Activated CD4-positive, alpha-beta T cell treated with anti-CD3 and anti-CD28 coated beads, Interleukin-10, Interleukin-2, amounts not matched to agents 100 ng/mL and 50 ng/mL, durations not matched to agents 16 hours and 8 hours (primary cell): ENCODE measurements around the gene OR2AJ1.

Experiments used
- DNase-seq: peaks from one replicate; pipeline ENCODE4 v3.0.0-alpha.2; 2020

The OR2AJ1 gene, protein sequence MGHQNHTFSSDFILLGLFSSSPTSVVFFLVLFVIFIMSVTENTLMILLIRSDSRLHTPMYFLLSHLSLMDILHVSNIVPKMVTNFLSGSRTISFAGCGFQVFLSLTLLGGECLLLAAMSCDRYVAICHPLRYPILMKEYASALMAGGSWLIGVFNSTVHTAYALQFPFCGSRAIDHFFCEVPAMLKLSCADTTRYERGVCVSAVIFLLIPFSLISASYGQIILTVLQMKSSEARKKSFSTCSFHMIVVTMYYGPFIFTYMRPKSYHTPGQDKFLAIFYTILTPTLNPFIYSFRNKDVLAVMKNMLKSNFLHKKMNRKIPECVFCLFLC

DNA sequence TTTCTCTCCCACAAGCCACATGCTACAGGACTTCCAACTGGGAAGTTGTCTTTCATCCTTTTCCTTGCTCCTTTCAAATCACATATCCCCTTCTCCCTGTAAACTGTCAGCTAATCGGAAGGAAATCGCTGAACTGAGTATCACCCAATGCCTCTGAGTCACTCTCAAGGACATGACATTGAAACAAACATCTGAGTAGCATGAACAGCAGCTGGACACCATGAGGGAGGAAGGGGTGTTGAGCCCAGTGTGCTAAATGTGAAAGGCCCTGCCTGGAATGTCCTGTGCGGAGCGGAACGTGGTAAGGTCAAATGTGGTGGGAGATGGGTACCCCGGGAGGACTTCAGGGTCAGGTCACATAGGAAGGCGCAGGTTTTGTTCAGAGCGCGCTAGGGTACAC is at the start of gene OR2AJ1:
OR2AJ1 (plus strand) TSS at position 22 of the 400 bp plus-strand sequence. CDS start 8,880 bp downstream, outside the sequence.
- no peak for DNase-seq

DNA sequence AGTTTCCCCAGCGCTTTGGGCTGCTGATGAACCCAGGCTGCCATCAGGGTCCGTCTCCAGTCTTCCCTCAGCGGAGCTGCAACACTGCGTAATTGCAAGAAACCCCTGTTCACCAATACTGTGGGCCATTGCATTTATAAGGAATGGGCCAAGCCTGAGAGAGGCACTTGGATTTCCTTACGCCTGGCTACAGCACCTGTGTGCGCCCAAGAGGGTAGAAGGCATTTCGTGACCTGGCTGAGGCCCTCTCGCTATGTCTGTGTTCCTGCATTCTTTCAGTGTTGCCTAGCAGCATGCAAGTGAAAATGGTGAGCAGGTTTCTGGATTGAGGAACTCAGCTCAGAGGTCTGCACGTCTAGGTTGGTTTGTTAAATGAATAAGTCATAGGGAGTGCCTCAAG is 41.3 kb upstream of the OR2AJ1 start:
- DNase-seq, result no peak

DNA sequence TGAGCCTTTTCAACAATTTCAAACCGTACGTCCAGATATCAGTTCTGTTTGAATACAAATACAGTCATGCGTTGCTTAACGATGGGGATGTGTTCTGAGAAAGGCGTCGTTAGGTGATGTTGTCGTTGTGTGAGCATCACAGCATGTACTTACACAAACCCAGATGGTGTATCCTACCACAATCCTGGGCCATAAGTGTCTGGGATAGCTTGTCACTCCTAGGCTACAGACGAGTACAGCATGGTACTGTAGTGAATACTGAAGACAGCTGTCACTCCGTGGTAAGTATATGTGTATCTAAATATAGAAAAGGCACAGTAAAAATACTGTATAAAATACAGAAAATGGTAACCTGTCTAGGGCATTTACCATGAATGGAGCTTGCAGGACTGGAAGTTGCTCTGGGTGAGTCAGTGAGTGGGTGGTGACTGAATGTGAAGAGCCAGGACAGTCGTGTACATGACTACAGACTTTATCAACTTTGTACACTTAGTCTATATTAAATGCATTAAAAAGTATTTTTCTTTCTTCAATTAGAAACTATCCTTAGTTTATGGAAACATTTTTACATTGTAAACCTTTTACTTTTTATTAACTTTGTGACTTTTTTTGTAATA is 39.8 kb upstream of the OR2AJ1 start:
- DNase-seq, result no peak

DNA sequence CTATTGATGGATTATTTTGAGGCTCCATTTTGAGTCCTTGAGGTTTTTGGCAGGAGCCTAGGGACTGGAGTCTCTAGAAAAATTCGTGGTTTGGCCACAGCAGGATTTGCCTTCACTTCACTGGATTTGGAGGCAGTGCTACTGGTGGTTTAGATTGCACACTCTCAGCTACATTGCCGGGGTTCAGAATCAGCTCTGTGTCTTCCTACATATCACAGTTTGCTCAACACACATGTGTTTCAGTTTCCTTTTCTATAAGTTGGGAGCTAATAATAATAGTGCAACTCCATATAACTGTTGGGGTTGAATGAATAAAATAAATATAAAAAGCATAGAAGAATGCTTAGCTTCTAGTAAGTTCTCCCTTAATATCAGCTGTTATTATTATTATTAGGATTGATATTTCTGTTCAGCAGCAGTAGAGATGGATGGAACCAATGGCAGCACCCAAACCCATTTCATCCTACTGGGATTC is 29.5 kb upstream of the OR2AJ1 start, which contains the start of gene OR2W3:
OR2W3 (plus strand) TSS at position 425 of the 475 bp plus-strand sequence; CDS start at position 425, 0 bp downstream.
- DNase-seq, result no peak

DNA sequence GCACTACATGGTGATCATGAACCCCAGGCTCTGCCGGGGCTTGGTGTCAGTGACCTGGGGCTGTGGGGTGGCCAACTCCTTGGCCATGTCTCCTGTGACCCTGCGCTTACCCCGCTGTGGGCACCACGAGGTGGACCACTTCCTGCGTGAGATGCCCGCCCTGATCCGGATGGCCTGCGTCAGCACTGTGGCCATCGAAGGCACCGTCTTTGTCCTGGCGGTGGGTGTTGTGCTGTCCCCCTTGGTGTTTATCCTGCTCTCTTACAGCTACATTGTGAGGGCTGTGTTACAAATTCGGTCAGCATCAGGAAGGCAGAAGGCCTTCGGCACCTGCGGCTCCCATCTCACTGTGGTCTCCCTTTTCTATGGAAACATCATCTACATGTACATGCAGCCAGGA is 28.7 kb upstream of the OR2AJ1 start:
- DNase-seq, result no peak

DNA sequence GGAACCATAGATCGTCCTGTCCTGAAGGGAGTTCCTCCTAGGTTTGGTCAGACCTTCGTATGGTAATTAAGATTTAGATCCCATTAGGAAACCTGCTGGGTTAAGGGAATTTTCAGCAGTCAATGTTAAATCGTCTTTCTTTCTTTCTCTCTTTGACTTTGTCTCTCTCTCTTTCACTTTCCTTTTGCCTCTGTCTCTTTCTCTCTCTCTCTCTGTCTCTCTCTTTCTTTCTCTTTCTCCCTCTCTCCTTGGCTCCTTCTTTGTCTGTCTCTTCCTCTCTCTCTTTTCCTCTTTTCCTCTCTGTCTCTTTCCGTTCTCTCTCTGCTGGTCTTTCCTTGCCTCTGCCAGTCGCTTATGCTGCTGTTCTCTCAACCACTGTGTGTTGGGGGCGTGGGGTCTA is 20.6 kb upstream of the OR2AJ1 start:
- no peak for DNase-seq

DNA sequence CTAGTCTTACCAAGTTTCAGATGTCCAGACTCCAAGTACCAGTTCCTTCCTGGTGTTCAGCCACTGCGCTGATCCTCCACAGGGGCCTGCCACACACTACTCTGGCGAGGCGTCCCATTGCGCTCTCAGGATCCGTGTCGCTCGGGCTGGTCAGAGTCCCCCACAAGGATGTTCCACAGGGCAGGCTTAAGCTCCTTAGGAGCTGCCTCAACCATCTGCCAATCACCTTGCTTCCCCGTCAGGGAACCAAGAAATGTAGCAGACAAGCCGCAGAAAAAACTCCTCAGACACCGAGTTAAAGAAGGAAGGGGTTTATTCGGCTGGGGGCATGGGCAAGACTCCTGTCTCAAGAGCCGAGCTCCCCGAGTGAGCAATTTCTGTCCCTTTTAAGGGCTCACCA is 19.5 kb upstream of the OR2AJ1 start:
- no peak for DNase-seq

DNA sequence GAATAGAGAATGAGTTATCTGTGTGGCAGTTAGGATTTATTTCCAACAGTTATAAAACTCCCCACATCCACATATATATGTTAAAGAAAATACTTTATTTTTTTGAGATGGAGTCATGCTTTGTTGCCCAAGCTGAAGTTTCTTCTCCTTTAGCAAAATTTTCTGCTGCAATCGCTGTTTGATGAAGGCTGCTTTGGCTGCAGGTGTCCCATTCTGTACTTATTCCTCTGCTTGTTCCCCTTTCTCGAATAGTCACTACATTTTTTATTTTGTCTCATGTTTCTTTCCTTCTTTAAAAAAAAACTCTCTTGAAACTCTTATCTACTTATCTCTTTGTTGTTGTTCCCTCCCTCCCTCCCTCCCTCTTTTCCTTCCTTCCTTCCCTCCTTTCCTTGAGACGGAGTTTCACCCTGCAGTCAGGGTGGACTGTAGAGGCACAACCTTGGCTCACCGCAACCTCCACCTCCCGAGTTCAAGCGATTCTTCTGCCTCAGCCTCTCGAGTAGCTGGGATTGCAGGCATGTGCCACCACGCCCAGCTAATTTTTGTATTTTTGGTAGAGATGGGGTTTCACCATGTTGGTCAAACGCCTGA is 18.7 kb upstream of the OR2AJ1 start:
- no peak for DNase-seq

DNA sequence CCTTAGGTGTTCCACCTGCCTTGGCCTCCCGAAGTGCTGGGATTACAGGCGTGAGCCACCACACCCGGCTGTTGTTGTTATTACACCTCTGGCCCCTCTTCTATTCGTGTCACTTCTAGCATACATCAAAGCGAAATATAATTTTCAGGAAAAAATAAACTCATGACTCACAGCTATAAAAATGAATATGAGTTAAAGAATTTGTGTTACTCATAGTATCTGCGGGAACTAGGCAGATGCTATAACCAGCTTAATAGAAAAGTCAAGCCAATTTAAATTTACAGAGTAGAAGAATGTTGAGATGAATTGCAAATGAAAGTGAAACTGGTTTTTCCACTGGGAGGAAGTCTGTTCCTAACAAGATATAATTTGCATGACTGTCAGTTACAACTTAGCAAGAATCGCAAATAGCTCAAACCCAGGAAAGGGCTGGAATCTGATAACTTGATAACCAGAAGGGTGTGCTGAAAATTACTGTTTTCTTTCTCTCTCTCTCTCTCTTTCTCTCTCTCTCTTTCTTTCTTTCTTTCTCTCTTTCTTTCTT is 18.1 kb upstream of the OR2AJ1 start:
- peak; percentile 28 for DNase-seq

DNA sequence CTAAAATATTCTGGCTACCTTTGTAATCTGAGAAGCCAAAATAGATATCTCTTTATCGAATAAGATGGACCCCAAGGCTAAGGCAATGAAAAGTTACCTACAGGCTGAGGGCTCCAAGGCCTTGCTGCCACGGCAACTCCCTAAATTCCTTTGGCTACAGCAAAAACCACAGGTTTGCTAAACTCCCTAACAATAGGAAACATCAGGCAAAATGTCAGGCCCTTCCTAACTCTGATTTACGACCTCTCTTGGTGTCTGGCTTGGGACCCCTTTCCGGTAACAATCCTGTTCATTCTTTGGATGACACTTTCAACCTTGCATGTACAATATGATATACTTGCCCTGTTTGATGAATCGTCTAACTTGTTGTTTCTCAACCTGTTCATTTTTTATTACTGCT is 15.9 kb upstream of the OR2AJ1 start:
- DNase-seq, result no peak

DNA sequence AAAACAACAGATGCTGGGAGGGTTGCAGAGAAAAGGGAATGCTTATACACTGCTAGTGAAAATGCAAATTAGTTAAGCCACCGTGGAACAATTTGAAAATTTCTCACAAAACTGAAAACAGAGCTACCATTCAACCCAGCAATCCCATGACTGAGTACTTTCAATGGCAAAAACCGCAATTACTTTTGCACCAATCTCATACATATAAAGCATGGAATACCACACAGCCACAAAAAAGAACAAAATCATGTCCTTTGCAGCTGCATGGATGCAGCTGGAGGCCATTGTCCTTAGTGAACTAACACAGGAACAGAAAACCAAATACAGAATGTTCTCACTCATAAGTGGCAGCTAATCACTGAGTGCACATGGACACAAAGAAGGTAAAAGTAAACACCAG is 10.9 kb upstream of the OR2AJ1 start:
- DNase-seq, result no peak

DNA sequence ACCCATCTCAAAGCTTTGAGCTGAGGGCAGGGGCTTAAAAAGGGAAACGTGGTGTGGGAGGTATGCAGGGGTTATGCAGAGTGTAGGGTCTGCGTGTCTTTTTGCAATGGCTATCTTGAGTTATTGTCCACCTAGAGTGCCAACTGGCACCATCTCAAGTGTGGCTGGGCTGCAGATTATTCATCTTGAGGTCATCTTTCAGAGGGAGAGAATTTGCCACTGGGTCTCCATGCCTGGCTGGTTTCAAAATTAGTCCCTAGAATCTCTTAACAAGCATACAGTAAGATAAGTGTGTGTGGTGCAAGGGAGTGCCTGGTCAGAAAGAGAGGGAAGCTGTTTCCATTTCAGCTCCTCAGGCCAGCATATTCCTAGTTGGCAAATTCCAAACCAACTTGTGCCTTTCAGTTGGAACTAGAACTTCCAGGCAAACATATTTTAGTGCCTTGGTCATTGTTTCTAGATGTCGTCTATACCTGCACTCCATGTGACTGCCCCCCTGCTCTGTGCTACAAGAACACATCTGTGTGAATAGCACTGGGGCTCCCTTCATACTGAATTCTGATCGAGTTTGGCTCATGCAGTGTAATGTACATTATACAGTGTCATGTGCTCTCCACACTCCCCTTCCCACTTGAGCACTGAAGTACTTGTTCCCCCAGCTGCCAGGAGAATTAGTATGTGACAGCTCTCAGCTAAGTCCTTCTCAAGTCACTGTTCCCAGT is 9.6 kb upstream of the OR2AJ1 start:
- no peak for DNase-seq

DNA sequence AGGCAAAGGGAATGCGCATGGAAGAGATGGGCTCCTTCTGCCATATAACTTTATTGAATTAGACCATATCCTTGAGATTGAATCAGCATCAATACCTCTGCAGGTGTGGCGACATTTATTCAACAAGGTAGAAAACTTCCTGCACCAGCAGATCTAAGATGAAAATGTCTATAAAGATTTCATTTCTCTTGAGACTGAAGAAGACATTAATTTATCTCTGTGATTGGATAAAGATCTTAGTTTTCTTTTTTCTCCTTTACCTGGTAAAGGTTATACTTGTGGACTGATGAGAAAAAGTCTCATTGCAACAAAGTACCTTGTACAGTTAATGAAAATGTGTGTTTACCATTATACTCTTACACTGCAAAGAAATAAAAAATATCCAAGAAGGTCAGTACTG is 4.7 kb upstream of the OR2AJ1 start, which contains the start of gene OR2T8:
OR2T8 (plus strand) TSS at position 301 of the 400 bp plus-strand sequence. CDS start 766 bp downstream, outside the sequence.
- no peak for DNase-seq

DNA sequence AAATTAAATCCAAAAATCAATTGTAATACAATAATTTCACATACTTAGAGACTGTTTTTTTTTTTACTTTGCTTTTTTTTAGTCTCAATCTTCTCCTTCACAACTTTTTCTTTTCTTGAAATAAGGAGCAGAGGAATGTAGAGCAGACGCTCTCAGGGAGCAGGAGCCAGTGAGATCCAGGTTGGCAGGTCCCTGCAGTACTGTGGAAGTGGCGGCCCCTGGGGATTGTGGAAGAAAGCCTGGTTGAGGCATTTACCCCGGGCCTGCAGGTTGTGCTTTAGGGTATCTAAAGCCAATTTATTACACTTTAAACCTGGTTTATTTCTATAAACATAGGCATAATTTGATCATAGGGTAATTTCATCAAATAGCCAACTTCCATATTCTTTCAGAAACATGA is 748 bp upstream of the OR2AJ1 start:
- no peak for DNase-seq

DNA sequence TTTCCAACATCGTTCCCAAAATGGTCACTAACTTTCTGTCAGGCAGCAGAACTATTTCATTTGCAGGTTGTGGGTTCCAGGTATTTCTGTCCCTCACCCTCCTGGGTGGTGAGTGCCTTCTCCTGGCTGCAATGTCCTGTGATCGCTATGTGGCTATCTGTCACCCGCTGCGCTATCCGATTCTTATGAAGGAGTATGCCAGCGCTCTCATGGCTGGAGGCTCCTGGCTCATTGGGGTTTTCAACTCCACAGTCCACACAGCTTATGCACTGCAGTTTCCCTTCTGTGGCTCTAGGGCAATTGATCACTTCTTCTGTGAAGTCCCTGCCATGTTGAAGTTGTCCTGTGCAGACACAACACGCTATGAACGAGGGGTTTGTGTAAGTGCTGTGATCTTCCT is 9.3 kb downstream of the OR2AJ1 start:
- DNase-seq, result no peak

DNA sequence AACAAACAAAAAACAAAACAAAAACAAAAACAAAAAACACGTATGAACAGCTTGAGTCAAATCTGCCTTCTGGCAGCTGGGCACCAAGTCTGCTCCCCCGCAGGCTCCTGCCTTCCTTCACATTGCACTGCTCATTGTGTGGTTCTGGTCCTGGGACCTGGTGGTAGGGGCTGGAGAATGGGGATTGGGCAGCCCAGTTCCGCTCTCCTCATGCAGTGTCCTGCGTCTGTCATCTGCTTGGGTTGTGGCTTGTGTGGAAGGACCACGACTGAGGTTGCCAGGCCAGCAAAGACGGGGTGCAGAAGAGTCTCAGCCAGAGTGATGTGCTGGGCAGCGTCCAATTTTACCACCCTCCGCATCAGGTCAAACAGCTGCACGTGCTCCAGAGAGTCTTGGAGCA is 11.1 kb downstream of the OR2AJ1 start:
- DNase-seq, result no peak

DNA sequence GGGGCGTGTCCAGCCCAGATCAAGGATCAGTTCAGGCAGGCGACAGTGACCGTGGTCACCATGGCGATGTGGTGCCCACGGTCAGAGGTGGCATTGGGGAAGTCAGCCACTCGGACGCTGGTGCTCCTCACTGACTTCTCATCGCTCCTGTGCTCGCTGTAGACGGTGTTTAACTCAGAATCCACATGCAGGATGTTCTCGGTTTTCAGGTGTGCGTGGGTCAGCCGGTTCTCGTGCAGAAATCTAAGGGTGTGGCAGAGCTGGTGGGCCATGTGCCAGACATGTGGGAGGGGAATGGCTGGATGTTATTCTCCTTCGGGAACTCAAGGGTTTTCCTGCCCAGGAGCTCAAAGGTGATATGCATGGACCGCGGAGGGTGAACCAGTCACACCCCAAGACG is 11.7 kb downstream of the OR2AJ1 start:
- DNase-seq, result no peak

DNA sequence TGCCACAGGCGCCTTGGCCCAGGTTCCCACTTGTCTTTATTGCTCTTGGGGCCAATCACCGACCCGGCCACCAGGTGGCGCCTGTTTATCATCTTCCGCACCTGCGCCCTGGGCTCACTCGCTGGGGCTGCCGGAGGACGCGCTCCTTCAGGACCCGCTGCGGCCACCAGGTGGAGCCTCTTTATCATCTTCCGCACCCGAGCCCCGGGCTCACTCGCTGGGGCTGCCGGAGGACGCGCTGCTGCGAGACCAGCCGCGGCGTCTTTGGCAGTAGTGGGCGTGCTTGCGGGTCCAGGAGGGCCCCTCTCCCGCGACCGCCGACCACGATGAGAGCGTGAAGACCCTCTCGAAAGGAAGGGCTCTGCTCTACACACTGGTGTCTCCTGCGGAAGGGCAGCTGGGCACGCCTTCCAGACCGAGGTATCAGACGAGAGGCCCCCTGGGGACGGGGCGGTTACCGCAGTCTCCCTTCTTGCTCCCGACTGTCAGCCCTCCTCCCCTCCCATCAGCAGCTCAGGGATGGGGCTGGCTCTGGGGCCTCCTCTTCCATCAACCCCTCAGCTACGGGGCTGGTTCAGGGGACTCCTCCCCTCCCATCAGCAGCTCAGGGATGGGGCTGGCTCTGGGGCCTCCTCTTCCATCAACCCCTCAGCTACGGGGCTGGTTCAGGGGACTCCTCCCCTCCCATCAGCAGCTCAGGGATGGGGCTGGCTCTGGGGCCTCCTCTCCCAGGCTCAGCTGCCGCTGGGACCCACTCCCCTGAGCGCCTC is 12.5 kb downstream of the OR2AJ1 start:
- peak; percentile 95 for DNase-seq

DNA sequence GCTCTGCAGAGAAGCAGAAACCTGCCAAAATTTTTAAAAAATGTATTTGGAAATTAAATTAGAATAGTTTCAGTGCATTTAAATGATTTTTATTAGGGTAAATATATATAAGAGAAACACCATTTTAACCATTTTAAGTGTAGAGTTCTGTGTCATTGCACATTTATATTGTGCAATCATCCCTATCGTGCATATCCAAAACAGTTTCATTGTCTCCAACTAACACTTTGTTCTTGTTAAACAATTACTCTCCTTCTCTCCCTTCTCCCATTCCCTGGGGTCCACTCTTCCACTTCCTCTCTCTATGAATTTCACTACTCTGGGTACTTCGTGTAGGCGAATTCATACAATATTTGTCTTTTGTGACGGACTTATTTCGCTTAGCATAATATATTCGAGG is 17.9 kb downstream of the OR2AJ1 start:
- DNase-seq, result no peak

DNA sequence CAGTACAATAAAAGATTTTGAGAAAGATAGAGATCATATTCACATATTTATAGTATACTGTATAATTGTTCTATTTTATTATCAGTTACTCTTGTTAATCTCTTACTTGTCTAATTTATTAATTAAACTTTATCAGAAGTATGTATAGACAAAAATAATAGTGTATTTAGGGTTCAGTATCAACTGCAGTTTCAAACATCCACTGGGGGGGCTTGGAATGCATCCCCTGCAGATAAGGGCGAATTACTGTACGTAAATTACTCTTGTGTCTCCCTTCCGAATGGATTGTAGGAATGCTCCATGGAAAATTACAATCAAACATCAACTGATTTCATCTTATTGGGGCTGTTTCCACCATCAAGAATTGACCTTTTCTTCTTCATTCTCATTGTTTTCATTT is 23.9 kb downstream of the OR2AJ1 start, which contains the start of gene OR2L8:
OR2L8 (plus strand) TSS at position 301 of the 400 bp plus-strand sequence; CDS start at position 301, 0 bp downstream.
- no peak for DNase-seq

DNA sequence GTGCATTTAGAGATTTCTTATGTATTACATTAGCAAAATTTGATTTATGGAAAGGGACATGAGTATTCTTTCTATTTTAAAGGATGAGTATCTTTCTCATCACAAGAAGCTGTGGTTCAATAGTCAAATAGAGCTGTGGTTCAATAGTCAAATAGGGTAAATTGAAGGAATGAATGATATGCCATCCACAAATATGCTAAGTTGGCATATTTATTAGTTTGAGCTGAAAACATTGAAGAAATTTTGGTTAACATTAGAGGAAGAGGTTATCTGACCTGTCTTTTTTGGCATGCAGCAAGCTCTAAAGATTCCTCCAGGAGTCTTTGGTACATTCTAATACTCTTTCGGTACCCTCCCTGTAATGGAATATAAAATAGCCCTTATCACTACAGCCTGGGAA is 28.7 kb downstream of the OR2AJ1 start:
- no peak for DNase-seq

DNA sequence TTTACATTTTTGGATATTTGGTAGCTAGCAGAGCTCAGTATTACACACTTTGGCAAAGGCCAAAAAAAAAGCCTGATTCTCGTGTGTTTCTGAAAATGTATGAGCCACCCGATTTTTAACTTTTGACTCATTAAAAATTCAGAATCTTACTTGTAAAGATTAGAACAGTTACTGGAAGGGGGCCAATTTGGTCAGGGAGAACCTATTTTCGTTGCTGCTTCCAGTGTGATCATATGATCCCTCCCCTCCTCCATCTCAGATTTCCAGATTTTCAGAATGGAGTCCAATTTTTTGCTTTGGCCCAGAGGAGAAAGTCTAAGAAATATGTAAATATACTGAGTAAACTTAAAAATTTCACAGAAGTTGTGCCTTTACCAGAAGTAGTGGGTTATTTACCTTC is 37.1 kb downstream of the OR2AJ1 start:
- DNase-seq, result no peak
